AG04449 (cell line): ENCODE results near the gene CANT1.
A peak's percentile ranks its signal among the peaks of the same experiment; 100 is the strongest.
"Not testable (repeated sequence)": the region's sequence is repeated elsewhere in the genome, so short reads cannot be mapped to it uniquely, and the experiment has no call there.

Source experiments
- CTCF ChIA-PET: fragments of 350-600 bp; formaldehyde crosslinking; extraction: SDS; loops from one replicate; lab custom pipeline; 2021; ENCODE audit warnings: antibody characterized with exemption; lab: Yijun Ruan, JAX
- POLR2A ChIA-PET: fragments of 400-600, 350-600 bp; formaldehyde crosslinking; extraction: SDS; loops from one replicate; lab custom pipeline; 2020; ENCODE audit warnings: antibody characterized with exemption, inconsistent platforms; lab: Yijun Ruan, JAX
- DNase-seq: peaks from one replicate; pipeline ENCODE4 v3.0.0-alpha.2; 2010; ENCODE audit warnings: low read depth, low spot score
- H3K4me3 ChIP-seq: 2 replicates; pipeline ENCODE4 v1.5.1; 2011; ENCODE audit warnings: low read depth, mild to moderate bottlenecking, control low read depth, low read length
- TF ChIP-seq, protein P1 (sequence below): IDR thresholded peaks from one replicate; pipeline ENCODE4 v1.5.1; 2011; ENCODE audit warnings: mild to moderate bottlenecking, moderate library complexity, low read length, control low read depth, inconsistent platforms; ENCODE audit not compliant: insufficient read depth; ENCODE audit errors: missing control alignments

CANT1 gene

DNA sequence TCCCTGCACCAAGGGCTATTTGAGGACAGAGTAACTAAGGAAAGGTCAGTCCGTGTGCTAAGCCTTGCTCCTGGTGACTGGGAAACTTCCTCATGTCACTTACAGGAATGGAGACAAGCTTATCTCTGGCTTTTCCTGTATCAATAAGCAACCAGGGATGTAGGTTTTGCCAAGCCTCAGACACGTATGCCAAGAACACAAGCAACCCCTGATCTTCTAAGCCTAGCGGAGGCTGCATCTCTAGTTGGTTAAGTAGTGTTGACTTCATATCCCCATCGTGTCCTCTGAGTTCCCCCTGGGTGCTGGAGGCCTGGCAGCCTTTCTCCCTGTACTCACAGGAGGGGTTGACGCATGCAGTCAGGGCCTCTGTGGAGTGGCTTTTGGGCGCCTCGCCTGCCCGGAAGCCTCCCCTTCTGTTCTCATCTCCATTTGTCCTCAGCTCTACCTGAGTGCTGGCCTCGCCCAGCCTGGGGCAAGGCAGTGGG lies 13.0 kb upstream of the CANT1 start:
- TF ChIP-seq, protein P1, sequence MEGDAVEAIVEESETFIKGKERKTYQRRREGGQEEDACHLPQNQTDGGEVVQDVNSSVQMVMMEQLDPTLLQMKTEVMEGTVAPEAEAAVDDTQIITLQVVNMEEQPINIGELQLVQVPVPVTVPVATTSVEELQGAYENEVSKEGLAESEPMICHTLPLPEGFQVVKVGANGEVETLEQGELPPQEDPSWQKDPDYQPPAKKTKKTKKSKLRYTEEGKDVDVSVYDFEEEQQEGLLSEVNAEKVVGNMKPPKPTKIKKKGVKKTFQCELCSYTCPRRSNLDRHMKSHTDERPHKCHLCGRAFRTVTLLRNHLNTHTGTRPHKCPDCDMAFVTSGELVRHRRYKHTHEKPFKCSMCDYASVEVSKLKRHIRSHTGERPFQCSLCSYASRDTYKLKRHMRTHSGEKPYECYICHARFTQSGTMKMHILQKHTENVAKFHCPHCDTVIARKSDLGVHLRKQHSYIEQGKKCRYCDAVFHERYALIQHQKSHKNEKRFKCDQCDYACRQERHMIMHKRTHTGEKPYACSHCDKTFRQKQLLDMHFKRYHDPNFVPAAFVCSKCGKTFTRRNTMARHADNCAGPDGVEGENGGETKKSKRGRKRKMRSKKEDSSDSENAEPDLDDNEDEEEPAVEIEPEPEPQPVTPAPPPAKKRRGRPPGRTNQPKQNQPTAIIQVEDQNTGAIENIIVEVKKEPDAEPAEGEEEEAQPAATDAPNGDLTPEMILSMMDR: no peak
- CTCF ChIA-PET: interaction anchor here (1.0 to 11.5 kb wide), 7 partner anchors 8 to 378 kb away, joined by 3 to 160 read pairs (median 66); no protein-coding TSS in a partner anchor
- no peak overlapping the region for H3K4me3 ChIP-seq
- POLR2A ChIA-PET: no interaction called here
- no peak for DNase-seq

GRCh38 chr17:79021929-79022328 lies 12.4 kb upstream of the CANT1 start:
- POLR2A ChIA-PET, H3K4me3 ChIP-seq, DNase-seq: not testable (repeated sequence)
- CTCF ChIA-PET: interaction anchor here (1.0 to 11.5 kb wide), 5 partner anchors 14 to 379 kb away, joined by 3 to 160 read pairs (median 105); no protein-coding TSS in a partner anchor

GRCh38 chr17:79020631-79021301 lies 11.2 kb upstream of the CANT1 start:
- CTCF ChIA-PET: interaction anchor here (0.9 to 11.5 kb wide), 10 partner anchors 15 to 380 kb away, joined by 3 to 160 read pairs (median 6); partner anchors contain the start of gene ENGASE
- H3K4me3 ChIP-seq: no peak overlapping the region
- TF ChIP-seq, protein P1: no peak
- DNase-seq: no peak
- POLR2A ChIA-PET: no interaction called here

DNA sequence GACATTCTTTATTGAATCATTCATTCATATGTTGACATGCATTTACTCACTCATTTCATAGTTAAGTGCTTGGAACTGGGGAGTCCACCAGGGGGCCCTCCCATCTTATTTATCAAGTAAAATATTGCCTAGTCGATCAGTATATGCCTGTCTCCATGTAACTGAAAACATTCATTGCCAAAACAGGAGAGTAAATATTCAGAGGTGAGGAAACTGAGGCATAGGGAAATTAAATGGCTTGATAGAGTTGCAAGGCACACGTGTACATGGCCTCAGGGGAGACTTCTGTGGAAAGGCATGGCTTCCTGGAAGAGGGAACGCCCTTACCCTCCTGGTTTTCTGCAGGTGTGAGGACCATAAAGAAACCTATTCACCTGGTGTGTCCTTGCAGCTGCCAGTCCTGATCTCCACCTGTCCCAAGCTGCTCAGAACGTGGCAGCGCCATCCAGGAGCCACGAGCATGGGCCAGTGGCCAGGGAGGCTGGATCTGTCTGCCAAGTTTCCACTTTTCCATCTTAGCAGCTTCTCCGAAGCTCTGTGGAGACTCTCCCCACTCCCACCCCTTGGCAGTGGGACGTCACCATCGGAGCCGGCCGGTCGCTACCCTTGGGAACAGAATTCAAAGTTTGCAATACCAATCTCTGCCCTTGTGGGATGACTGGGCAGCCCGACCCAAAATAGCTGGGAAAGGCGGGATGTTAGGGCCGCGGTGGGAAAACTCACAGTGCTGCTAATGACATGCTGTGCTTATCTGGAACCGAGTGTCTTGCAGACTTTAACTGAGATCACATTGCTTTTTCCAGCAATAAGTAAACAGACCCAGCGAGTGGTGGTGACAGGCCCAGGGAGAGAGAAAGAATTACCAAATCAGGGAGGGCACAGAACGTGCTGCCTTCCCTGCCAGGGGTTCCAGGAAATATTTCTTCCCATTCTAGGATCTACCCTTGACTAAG lies 10.3 kb upstream of the CANT1 start:
- no peak overlapping the region for H3K4me3 ChIP-seq
- ChIA-PET CTCF (interaction anchor here (0.9 to 11.5 kb wide), 12 partner anchors 16 to 381 kb away, joined by 3 to 160 read pairs (median 4); partner anchors contain the start of gene ENGASE), POLR2A (no interaction called here)
- no peak for DNase-seq
- TF ChIP-seq, protein P1: peak; percentile 35

DNA sequence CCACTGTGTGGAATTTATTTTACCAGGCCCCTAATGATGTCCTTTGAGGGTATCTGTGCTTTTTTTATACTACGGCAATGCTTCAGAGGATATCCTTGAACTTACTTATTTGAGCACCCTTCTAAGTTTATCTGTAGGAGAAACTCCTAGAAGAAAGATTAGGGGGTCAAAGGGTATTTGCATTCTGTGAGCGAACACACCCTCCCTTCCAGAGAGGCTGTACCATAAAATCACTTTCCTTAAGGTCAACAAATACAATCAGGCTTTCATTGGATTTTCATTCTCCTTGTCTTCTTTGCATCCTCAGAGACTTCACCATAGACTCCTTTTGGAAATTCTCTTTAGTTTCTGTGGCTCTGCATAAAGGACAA lies 9.7 kb upstream of the CANT1 start:
- H3K4me3 ChIP-seq: no peak overlapping the region
- CTCF ChIA-PET: interaction anchor here (0.7 to 11.5 kb wide), 11 partner anchors 16 to 377 kb away, joined by 3 to 160 read pairs (median 3); partner anchors contain the start of gene ENGASE
- DNase-seq: no peak
- TF ChIP-seq, protein P1: no peak
- POLR2A ChIA-PET: no interaction called here

GRCh38 chr17:79018370-79018695 lies 8.8 kb upstream of the CANT1 start:
- POLR2A ChIA-PET: no interaction called here
- DNase-seq: no peak
- no peak overlapping the region for H3K4me3 ChIP-seq
- CTCF ChIA-PET: interaction anchor here (0.7 to 11.5 kb wide), 11 partner anchors 7 to 378 kb away, joined by 3 to 160 read pairs (median 7); partner anchors contain the start of gene ENGASE
- TF ChIP-seq, protein P1: no peak
